Motor neuron (in vitro differentiated cells): Measurements from ENCODE around the gene RGN. TPM values are rescaled to one million over a fixed set of nuclear protein-coding genes. Genes with fewer than 3 reads are reported as not detected.
"Not testable (repeated sequence)": the region's sequence is repeated elsewhere in the genome, so short reads cannot be mapped to it uniquely, and the experiment has no call there.

ENCODE experiments used
- ATAC-seq, 8 experiments: fragments of 200-7000 bp; cut with Tn5 transposase; replicated peaks in 6 of 8; 2 replicates each; pipeline ENCODE4 v1.8.0; 2021; ENCODE audit warnings: mild to moderate bottlenecking in 8 of 8, moderate library complexity in 8 of 8
- H3K27ac ChIP-seq, 2 donors: fragments of 250-450 bp; sonication (Bioruptor Pico); 2 replicates each; pipeline ENCODE4 v1.9.0; 2021; ENCODE audit warnings: antibody characterized with exemption in 2 of 2, mild to moderate bottlenecking in 2 of 2, moderate library complexity in 1 of 2
- H3K4me1 ChIP-seq, 2 donors: fragments of 250-450 bp; sonication (Bioruptor Pico); replicated peaks in 1 of 2; 2 replicates each; pipeline ENCODE4 v1.6.1; 2021; ENCODE audit warnings: antibody characterized with exemption in 2 of 2, mild to moderate bottlenecking in 2 of 2, moderate library complexity in 1 of 2
- H3K4me3 ChIP-seq, 5 donors: fragments of 250-450 bp; sonication (Bioruptor Pico); 2 replicates each; pipeline ENCODE4 v1.9.0; 2021; ENCODE audit warnings: antibody characterized with exemption in 5 of 5, mild to moderate bottlenecking in 5 of 5, moderate library complexity in 4 of 5
- WGBS, 10 experiments: fragments of 450-650 bp; shearing (Covaris generic); methylation state at CpG; one replicate each; pipeline ENCODE4 v1.0.0; 2022; 5-methylcytosine and 5-hydroxymethylcytosine counted together
- in situ Hi-C, 9 experiments: fragments of 400-800 bp; cut with MboI; loops; one replicate each; pipeline ENCODE4 v1.15.0; 2021; ENCODE audit warnings: low sequenced_read_pairs in 9 of 9, low pct_unique_long_range_greater_than_20kb in 2 of 9; ENCODE audit not compliant: unreplicated experiment in 9 of 9
- total RNA-seq, 8 experiments: library from RNA; unstranded; fragments of 300-600 nt; gene quantifications; 2 replicates each; pipeline versions ENCODE4 v1.2.3 to v1.2.4, GENCODE V29; 2022

The RGN gene
- total RNA-seq, 8 experiments from 2014 or later = 0.11 to 0.69 (median 0.27) TPM; not detected in 2

DNA sequence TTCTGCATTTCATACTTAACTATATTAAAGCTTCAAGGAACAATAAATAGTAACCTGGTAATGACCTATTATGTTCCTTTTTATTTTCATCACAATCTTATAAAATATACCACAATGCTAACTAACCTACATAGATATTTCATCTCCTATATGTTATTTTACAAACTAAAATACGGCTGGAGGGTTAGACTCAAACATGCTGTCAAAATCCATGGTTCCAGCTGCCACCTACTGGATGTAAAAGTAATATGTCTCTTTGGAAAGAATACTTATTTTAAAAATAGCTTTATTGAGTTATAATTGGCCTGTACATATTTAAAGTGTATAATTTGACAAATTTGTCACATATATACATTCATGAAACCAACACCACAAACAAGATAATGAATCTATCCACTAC is 15.0 kb downstream of the RGN start:
- 0 to 40% (median 4%) methylated on average over 1 of the region's 1 CpG; no CpG with 5 or more reads in 6 of the 10 experiments for WGBS, 10 experiments
- H3K4me1 ChIP-seq = peaks cover 4 to 6% of the 10 kb centered on the region in 2 donors
- ATAC-seq = no peak
- in situ Hi-C loops = no loop called here
- no peak overlapping the region for H3K27ac ChIP-seq
- H3K4me3 ChIP-seq = no peak overlapping the region

DNA sequence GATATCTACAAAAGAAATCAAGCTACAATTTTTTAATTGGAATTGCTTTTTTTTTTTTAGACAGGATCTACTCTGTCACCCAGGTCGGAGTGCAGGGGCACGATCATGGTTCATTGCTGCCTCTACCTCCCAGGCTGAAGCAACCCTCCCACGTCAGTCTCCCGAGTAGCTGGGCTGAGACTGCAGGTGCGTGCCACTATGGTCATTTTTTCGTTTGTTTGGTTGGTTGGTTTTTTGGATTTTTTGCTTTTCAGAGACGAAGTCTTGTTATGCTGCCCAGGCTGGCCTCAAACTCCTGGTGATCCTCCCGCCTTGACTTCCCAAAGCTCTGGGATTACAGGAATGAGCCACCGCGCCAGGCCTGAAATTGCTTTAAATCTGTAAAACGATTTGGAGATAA is 15.6 kb downstream of the RGN start:
- no peak for ATAC-seq
- Histone ChIP-seq H3K27ac (no peak overlapping the region), H3K4me3 (no peak overlapping the region), H3K4me1 (peaks cover 4 to 6% of the 10 kb centered on the region in 2 donors)
- WGBS, 10 experiments = 25 to 100% (median 60%) methylated on average over 1 to 7 of the region's 11 CpGs; no CpG with 5 or more reads in 3 of the 10 experiments
- in situ Hi-C loops = no loop called here

DNA sequence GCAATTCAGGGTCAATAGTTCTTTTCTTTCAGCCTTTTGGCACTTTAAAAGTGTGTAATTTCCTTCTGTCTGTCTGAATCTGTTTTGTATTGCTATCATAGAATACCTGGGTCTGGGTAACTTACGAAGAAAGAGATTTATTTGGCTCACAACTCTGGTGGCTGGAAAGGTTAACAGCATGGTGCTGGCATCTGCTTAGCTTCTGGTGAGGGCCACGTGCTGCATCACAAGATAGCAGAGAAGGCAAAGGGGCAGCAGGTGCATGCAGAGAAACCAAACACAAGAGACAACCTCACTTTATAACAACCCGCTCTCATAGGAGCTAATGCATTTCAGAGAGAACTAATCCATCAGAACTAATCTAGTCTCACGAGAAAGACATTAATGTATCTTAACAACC is 18.8 kb downstream of the RGN start:
- 0 to 100% (median 80%) methylated on average over 1 to 3 of the region's 4 CpGs; no CpG with 5 or more reads in 5 of the 10 experiments for WGBS, 10 experiments
- in situ Hi-C loops = no loop called here

DNA sequence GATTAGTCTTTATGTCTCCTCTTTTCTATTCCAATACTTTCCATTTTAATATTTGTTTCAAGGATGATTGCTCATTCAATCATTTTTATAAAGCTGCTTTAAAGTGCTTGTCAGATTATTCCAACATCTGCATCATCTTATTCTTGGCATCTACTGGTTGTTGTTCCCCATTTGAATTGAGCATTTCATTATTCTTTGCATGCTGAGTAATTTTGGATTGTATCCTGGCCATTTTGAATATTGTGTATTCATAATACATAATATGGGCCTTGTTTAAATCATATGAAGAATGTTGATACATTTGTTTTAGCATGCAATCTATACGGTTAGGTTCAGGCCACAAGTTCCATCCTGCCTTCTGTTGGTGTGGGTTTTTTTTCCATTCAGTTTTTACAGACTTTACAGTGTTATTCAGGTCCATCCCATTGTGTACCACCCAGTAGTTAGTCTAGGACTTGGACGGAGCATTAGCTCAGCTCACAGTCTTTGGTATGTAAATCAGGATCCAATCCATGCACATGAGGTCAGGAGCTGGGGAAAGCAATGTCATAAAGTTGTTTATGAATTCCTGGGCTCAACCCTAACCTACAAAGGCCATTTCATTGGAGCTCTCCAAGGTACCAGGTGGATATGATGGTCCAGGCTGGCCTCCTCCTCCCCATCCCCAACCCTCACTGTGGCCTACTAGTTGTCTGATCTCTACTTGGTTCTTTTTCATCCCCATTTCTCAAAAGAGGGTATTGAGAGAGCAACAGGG is 20.3 kb downstream of the RGN start:
- H3K4me1 ChIP-seq = no peaks in the 10 kb centered on the region
- no peak overlapping the region for H3K27ac ChIP-seq
- no peak overlapping the region for H3K4me3 ChIP-seq
- peak in 3 of 8 experiments; percentile 77 to 100 (median 99) for ATAC-seq
- WGBS, 10 experiments = 8 to 100% (median 26%) methylated on average over 1 to 2 of the region's 2 CpGs; no CpG with 5 or more reads in 5 of the 10 experiments
- in situ Hi-C loops = no loop called here

More for the DNA sequence above, 18.8 kb downstream of the RGN start:
- H3K4me3 ChIP-seq = no peak overlapping the region
- H3K27ac ChIP-seq = no peak overlapping the region
- no peak for ATAC-seq
- H3K4me1 ChIP-seq = no peaks in the 10 kb centered on the region

DNA sequence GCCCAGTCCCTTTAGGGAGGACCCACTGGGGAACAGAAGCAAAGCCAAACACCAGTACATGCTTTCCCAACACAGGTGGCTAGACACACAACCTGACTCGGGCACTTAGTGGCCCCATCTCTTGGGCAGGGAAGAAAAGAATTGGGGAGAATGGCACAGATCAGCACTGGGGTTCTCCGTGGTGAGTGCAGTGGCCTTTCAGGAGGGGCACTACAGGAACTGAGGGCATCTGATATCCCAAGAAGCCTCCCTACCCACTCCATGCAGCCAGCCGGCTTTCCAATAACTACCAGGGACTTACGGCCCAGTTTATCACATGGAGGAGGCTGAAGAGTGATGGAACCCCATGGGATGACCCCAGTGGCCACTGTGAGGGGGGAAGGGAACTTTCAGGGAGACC is 23.0 kb downstream of the RGN start:
- H3K4me1 ChIP-seq = no peaks in the 10 kb centered on the region
- H3K4me3 ChIP-seq = no peak overlapping the region
- no peak overlapping the region for H3K27ac ChIP-seq
- in situ Hi-C loops = no loop called here
- WGBS, 10 experiments = 50% methylated on average over 2 of the region's 4 CpGs; no CpG with 5 or more reads in 9 of the 10 experiments
- no peak for ATAC-seq

DNA sequence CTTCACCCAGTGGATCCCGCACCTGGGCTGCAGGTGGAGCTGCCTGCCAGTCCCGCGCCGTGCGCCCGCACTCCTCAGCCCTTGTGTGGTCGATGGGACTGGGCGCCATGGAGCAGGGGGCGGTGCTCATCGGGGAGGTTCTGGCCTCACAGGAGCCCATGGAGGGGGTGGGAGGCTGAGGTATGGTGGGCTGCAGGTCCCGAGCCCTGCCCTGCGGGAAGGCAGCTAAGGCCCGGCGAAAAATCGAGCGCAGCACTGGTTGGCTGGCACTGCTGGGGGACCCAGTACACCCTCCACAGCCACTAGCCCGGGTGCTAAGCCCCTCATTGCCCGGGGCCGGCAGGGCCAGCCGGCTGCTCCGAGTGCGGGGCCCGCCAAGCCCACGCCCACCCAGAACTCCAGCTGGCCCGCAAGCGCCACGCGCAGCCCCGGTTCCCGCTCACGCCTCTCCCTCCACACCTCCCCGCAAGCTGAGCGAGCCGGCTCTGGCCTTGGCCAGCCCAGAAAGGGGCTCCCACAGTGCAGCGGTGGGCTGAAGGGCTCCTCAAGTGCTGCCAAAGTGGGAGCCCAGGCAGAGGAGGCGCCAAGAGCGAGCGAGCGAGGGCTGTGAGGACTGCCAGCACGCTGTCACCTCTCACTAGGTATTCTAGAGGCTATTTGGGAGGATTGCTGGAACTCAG is 32.8 kb downstream of the RGN start:
- WGBS, 10 experiments = 80% methylated on average over 1 of the region's 40 CpGs; no CpG with 5 or more reads in 9 of the 10 experiments
- H3K27ac ChIP-seq, H3K4me3 ChIP-seq, in situ Hi-C loops, ATAC-seq, H3K4me1 ChIP-seq: not testable (repeated sequence)

DNA sequence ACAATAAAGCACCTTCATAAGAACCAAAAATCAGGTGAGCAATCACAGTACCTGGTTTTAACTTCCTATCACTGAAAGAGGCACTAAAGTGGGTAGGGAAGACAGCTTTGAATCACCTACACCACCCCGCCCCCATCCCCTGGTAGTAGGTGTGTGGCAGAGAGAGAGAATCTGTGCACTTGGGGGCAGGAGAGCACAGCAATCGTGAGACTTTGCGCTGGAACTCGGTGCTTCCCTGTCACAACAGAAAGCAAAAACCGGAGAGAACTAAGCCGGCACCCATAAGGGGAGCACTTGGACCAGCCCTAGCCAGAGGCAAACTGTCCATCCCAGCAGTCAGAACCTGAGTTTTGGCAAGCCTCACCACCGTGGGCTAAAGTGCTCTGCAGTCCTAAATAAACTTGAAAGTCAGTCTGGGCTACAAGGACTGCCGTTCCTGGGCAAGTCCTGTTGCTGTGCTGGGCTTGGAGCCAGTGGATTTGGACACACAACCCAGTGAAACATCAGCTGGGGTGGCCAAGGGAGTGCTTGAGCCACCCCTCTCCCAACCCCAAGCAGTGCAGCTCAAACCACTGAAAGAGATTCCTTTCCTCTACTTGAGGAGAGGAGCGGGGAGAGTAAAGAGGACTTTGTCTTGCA is 34.2 kb downstream of the RGN start:
- in situ Hi-C loops = no loop called here
- Histone ChIP-seq H3K4me1 (no peaks in the 10 kb centered on the region), H3K4me3 (no peak overlapping the region), H3K27ac (no peak overlapping the region)
- 46 to 100% (median 100%) methylated on average over 1 to 8 of the region's 9 CpGs; no CpG with 5 or more reads in 7 of the 10 experiments for WGBS, 10 experiments
- ATAC-seq = peak in 1 of 8 experiments; percentile 58

DNA sequence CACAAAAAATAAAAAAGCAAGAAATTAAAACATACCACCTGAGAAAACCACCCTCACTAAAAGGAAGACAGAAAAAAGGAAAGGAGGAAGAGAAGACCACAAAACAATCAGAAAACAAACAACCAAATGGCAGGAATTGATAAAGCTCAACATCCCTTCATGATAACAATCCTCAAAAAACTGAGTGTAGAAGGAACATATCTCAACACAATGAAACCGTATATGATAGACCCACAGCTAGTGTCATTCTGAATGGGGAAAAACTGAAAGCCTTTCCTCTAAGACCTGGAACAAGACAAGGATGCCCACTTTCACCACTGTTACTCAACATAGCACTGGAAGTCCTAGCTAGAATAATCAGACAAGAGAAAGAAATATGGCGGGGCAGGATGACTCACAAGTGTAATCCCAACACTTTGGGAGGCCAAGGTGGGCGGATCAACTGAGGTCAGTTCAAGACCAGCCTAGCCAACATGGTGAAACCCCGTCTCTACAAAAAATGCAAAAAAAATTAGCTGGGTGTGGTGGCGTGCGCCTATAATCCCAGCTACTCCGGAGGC is 38.4 kb downstream of the RGN start:
- in situ Hi-C loops, ATAC-seq, H3K4me3 ChIP-seq, H3K27ac ChIP-seq, H3K4me1 ChIP-seq: not testable (repeated sequence)
- 63 to 100% (median 100%) methylated on average over 1 to 7 of the region's 7 CpGs; no CpG with 5 or more reads in 5 of the 10 experiments for WGBS, 10 experiments

DNA sequence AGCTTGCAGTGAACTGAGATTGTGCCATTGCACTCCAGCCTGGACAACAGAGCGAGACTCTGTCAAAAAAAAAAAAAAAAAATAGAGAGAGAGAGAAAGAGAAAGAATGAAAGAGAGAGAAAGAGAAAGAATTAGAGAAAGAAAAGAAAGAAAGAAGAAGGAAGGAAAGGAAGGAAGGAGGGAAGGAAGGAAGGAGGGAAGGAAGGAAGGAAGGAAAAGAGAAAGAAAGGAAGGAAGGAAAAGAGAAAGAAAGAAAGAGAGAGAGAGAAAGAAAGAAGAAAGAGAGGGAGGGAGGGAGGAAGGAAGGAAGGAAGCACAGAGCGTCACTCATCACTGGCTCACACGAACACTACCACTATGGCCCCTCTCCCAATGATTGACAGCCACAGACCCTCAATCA is 46.2 kb downstream of the RGN start:
- H3K4me3 ChIP-seq, H3K27ac ChIP-seq, in situ Hi-C loops, ATAC-seq, H3K4me1 ChIP-seq: not testable (repeated sequence)
- WGBS, 10 experiments = 40 to 100% (median 89%) methylated on average over 1 to 3 of the region's 3 CpGs; no CpG with 5 or more reads in 4 of the 10 experiments

DNA sequence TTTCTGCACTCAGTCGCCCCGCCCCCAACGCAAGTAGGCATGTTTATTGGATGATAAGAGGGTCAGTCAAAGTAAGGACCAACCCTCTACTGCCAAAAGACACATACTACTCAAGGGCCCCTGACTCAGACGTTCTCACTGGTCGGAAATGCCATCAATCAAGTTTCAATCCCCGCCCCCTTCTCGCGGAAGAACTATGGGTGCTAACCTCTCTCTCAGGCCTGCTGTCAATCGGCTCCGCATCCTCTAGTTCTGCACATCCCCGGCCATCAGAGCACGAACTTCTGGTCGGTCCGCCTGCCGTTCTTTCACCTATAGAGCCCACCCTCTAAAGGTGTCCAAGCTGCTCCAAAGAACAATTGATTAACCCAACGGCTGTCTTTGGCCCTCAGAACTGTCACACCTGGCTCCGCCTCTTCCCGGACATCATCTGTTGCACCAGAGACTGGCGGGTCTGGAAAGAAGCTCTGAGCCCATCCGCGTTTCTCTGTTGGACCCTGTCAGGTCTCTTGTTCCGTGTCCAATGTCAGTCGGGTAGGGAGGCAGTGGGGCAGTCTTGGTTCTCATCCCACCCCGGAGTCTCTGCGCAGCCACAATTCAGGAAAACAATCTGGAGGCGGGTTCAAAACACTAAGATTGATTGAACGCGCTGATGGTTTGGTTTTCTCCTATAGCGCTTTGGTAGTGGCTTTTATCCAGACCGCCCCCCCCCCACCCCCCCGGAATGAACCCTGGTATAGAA is 51.1 kb downstream of the RGN start:
- peak; percentile 98 to 99 (median 99) for ATAC-seq
- in situ Hi-C loops = no loop called here
- peak overlapping the region; percentile 76 to 85 for H3K27ac ChIP-seq
- 0 to 30% (median 8%) methylated on average over 2 to 4 of the region's 31 CpGs; no CpG with 5 or more reads in 7 of the 10 experiments for WGBS, 10 experiments
- peak overlapping the region; percentile 54 to 96 (median 67) for H3K4me3 ChIP-seq
- H3K4me1 ChIP-seq = peaks cover 4 to 8% of the 10 kb centered on the region in 2 donors

DNA sequence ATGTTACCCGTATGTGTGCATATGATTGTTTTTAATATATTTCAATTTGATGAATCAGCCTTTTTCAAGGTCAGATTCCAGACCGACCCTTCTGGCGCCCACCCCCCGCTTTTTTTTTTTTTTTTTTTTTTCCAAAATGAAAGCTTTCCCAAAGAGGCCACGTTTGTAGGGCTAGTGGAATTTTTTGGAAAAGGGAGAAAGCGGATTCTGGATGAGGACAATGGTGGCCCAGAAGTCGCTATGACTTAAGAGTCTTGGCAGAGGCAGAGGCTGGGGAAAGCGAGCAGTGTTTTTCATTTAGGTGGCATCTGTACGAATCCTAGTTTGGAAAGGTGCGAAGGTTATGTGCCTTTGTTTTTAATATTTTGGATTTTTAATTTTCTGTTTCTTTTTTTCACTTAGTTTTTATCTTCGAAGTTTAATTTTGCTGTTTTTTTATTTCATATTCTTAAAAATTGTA is 51.7 kb downstream of the RGN start:
- Histone ChIP-seq H3K27ac (peak overlapping the region; percentile 76 to 85), H3K4me1 (peaks cover 4 to 8% of the 10 kb centered on the region in 2 donors), H3K4me3 (peak overlapping the region; percentile 54 to 96 (median 67))
- in situ Hi-C loops = no loop called here
- no peak for ATAC-seq
- 13 to 80% (median 40%) methylated on average over 1 to 9 of the region's 11 CpGs; no CpG with 5 or more reads in 3 of the 10 experiments for WGBS, 10 experiments

DNA sequence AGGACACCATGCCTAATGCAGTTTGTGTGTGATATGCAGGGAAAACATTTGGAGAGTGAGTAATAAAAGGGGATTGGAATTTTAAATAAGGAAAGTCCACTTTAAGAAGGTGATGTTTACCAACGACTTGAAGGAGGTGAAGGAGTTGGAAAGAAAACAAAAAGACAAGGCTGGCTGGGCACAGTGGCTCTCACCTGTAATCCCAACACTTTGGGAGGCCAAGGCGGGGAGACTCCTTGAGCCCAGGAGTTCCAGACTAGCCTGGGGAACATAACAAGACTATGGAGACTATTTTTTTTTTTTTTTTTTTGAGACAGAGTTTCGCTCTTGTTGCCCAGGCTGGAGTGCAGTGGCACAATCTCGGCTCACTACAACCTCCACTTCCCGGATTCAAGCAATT is 55.2 kb downstream of the RGN start:
- peaks cover 3 to 5% of the 10 kb centered on the region in 2 donors for H3K4me1 ChIP-seq
- 0 to 100% (median 49%) methylated on average over 1 to 3 of the region's 5 CpGs; no CpG with 5 or more reads in 5 of the 10 experiments for WGBS, 10 experiments
- ATAC-seq = no peak
- no peak overlapping the region for H3K27ac ChIP-seq
- H3K4me3 ChIP-seq = no peak overlapping the region
- in situ Hi-C loops = no loop called here
